ENCODE results near the gene MOV10L1.

Gene MOV10L1

DNA sequence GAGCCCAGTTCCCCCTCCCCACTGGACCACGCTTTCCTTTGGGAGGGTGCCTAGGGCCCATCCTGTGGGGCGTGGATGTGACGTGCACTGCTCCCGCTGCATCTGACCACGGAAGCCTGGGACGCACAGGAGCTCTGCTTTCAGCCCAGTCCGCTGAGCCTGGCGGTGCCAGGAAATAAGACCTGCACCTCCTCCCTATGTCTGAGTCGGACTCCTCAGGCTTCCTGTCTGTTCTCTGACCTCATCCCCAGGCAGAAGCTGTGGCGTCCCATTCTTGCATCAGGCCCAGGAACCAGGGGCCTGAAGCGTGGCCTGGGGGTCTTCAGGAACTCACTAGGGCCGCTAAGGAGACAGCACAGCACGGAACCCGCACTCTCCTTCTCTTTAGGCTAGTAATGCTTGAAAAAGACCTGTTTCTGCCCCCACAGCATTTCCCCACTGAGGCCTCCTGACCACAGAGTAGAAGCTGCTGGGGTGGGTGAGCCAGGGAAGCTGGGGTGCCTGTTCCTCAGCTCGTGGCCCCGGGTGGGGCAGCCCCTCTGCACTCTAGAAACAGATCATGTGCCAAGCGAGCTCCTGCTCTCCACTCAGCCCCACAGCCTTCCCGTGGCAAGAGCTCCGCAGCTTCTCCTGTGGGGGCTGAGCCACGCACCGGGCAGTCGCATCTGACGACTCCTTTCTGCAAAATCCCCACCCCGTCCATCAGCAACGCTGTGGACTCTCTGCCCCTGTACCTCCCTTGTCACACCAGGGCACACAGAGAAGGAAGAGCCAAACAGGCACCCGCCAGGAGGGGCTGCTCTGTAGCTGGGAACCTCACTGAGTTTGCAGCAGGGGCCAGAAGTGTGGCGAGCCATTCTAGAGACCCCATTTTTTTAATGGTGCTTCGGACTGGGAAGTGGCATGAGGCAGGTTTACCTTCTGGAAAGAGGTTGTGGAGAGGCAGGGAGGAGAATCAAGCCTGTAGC is 22.6 kb downstream of the MOV10L1 start:
- no peaks in the 10 kb centered on the region for H3K36me3 ChIP-seq (ENCODE audit: insufficient read depth, low read length)
- no peak overlapping the region for H2AFZ ChIP-seq (ENCODE audit: low read depth, low read length)
- H3K4me1 ChIP-seq (ENCODE audit: insufficient read depth, low read length): peaks cover 9% of the 10 kb centered on the region
- no peaks in the 10 kb centered on the region for H3K9me3 ChIP-seq (ENCODE audit: low read length)
- peaks cover 4% of the 10 kb centered on the region for H3K27me3 ChIP-seq (ENCODE audit: insufficient read depth, low read length)
- H3K4me3 ChIP-seq (ENCODE audit: low read length): no peak overlapping the region

DNA sequence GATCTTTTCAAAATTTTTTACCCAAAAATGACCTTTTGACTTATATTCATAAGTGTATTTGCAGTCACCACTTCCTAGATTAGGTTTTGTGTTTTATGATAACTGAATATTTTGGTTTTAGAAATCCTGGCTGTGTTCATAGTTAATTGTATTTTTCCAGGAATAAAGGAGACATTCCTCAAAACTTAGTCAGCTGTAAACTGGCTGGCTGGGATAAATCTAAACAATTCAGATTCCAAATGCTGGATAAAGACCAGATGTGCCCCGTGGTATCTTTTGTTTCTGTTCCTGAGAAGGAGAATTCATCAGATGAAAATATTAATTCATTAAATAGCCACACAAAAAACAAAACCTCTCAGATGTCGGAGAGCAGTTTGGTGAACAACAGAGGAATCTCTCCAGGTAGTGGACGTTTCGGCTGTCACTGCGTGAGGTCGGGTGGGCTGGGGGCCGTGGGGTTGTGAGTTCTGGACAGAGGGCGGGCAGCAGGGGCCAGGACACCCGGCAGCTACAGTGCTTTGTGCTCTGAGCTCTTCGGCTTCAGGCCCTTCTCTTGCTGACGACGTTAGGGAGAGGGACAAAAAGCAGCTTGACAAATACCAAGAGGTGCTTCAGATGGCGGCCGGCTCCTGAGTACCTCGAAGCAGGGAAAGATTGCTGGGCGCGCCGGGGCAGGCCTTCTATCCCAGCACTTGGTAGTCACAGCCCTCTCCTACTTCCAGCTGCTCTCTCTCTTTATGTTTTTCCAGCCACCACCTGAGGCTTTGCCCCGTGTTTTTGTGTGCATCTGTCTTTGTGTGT is 24.6 kb downstream of the MOV10L1 start:
- no peaks in the 10 kb centered on the region for H3K36me3 ChIP-seq (ENCODE audit: insufficient read depth, low read length)
- H3K27me3 ChIP-seq (ENCODE audit: insufficient read depth, low read length): peaks cover 13% of the 10 kb centered on the region
- no peak overlapping the region for H3K4me3 ChIP-seq (ENCODE audit: low read length)
- no peaks in the 10 kb centered on the region for H3K9me3 ChIP-seq (ENCODE audit: low read length)
- peak overlapping the region; percentile 5 for H2AFZ ChIP-seq (ENCODE audit: low read depth, low read length)
- H3K4me1 ChIP-seq (ENCODE audit: insufficient read depth, low read length): peaks cover 14% of the 10 kb centered on the region

DNA sequence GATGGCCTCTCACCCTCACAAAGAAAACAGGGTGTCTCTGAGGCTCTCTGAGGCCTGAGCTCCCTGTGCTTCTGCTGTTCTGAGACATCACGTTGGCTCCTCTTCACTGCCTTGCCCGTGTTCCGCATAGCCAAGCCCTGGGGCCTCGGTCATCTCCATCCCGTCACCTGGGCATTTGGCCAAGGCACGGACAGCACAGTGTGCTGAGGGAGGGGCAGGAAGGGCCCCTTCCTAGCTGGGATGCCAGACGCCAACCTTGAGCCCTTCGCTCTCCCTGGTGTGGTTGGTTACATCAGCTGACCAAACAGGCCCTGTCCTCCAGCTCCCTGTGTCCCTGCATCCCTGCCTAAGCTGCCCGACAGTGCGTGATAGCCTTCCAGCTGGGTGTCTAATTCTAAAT is 25.9 kb downstream of the MOV10L1 start:
- peaks cover 14% of the 10 kb centered on the region for H3K4me1 ChIP-seq (ENCODE audit: insufficient read depth, low read length)
- H3K36me3 ChIP-seq (ENCODE audit: insufficient read depth, low read length): no peaks in the 10 kb centered on the region
- no peak overlapping the region for H3K4me3 ChIP-seq (ENCODE audit: low read length)
- no peak overlapping the region for H2AFZ ChIP-seq (ENCODE audit: low read depth, low read length)
- H3K27me3 ChIP-seq (ENCODE audit: insufficient read depth, low read length): peaks cover 16% of the 10 kb centered on the region
- no peaks in the 10 kb centered on the region for H3K9me3 ChIP-seq (ENCODE audit: low read length)

DNA sequence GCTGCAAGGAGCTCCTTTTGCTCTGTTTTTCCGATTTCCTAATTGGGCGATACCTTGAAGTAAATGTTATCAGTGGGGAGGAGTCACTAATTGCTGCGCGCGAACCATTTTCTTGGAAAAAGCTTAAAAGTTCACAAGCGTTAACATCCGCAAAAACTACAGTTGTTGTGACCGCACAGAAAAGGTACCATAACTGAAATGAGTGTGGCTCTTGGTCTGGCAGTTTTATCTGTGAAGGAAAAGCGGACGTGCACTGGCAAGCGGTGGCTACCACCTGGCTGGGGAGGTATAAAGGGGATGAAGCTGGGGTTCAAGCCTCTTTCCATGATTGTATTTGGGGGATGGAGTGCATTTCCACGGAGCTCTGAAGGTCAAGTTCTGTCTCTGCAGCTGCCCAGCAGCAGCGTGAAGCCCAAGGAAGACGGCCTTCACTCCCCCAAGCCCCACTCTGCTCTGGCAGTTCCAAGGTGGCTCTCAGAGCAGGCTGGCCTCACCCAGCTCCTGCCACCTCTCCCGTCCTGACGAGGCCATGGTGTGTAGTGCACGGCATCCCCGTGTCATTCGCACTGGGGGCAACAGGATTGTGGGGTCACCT is 27.5 kb downstream of the MOV10L1 start:
- H2AFZ ChIP-seq (ENCODE audit: low read depth, low read length): no peak overlapping the region
- peaks cover 14% of the 10 kb centered on the region for H3K4me1 ChIP-seq (ENCODE audit: insufficient read depth, low read length)
- no peak overlapping the region for H3K4me3 ChIP-seq (ENCODE audit: low read length)
- H3K9me3 ChIP-seq (ENCODE audit: low read length): peaks cover 2% of the 10 kb centered on the region
- H3K27me3 ChIP-seq (ENCODE audit: insufficient read depth, low read length): peaks cover 16% of the 10 kb centered on the region
- H3K36me3 ChIP-seq (ENCODE audit: insufficient read depth, low read length): no peaks in the 10 kb centered on the region

DNA sequence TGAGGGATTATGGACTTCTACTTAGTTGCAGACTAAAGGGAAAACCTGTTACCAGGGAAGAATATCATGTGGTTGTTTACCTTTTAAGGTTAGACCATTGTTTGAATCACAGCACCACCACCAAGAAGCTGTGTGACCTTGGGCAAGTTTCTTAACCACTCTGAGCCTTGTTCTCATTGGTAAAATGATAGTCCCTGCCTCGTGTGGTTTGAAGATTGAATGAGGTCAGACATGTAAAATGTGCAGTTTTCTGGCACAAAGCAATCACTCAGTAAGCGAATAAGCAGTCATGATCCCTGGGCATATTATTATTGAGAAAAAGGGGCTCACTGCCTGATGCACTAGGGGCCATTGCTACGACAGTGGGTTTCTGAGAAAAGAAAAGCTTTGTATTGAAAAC is 28.3 kb downstream of the MOV10L1 start:
- Histone ChIP-seq H3K27me3 (ENCODE audit: insufficient read depth, low read length) (peaks cover 12% of the 10 kb centered on the region), H3K4me1 (ENCODE audit: insufficient read depth, low read length) (peaks cover 14% of the 10 kb centered on the region), H3K4me3 (ENCODE audit: low read length) (no peak overlapping the region), H2AFZ (ENCODE audit: low read depth, low read length) (no peak overlapping the region), H3K36me3 (ENCODE audit: insufficient read depth, low read length) (no peaks in the 10 kb centered on the region), H3K9me3 (ENCODE audit: low read length) (peaks cover 4% of the 10 kb centered on the region)

DNA sequence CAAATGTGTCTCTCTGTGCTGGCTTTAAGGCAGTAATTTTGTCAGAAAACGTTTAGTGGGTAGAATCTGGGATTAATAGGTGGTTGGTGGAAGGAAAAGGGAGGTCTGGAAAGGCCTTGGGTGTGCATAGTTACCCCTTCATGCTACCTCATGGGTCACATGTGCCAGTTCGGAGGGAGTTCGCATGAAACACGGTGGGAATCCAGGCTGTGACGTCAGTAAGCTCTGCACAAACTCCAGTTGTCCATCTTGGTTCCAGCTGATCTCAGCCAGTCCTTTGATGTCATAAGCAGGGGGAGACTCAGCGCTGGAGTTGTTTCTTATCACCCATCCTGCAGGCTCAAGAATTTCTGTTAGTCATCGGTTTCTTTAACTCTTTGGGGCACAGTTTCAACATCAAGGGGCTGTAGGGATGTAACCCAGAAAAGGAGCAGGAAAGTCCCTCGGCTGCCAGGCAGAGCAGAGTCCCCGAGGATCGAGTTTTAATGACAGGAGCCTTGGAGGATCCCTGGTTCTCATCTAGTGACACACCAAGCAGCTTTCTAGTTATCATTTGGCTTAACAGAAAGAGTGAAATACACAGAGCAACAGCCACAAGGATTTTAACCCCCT is 28.9 kb downstream of the MOV10L1 start:
- H3K9me3 ChIP-seq (ENCODE audit: low read length): peaks cover 4% of the 10 kb centered on the region
- no peaks in the 10 kb centered on the region for H3K36me3 ChIP-seq (ENCODE audit: insufficient read depth, low read length)
- H3K4me3 ChIP-seq (ENCODE audit: low read length): no peak overlapping the region
- peaks cover 12% of the 10 kb centered on the region for H3K27me3 ChIP-seq (ENCODE audit: insufficient read depth, low read length)
- H2AFZ ChIP-seq (ENCODE audit: low read depth, low read length): no peak overlapping the region
- peaks cover 14% of the 10 kb centered on the region for H3K4me1 ChIP-seq (ENCODE audit: insufficient read depth, low read length)

DNA sequence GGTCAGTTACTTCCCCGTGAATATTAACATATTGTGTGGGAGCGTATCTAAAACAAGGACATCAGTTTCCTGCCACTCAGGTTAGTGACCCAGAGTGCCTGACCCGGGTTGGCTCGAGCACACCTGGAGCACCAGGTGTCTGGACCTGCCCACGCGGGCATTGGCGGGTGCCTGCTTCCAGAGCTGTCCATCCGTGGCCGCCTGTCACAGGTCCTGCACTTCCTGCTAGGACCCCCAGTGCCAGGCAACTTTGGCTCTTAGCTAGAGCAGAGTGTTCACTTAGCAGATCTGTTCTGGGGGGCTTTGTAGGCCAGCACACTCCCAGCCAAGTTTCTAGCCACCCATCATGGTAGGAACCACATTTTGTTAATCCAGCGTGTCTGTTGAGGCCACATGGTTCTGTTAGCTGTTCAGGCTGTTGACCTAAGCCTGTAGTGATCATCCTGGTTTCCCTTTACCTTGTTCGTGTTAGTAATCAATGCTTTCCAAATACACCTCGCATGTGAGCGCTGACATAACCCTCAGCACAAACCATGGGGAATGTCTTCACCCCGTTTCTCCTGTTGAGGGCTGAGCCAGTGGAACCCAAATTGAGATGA is 29.5 kb downstream of the MOV10L1 start:
- Histone ChIP-seq H3K4me1 (ENCODE audit: insufficient read depth, low read length) (peaks cover 13% of the 10 kb centered on the region), H3K36me3 (ENCODE audit: insufficient read depth, low read length) (no peaks in the 10 kb centered on the region), H2AFZ (ENCODE audit: low read depth, low read length) (no peak overlapping the region), H3K9me3 (ENCODE audit: low read length) (peaks cover 4% of the 10 kb centered on the region), H3K4me3 (ENCODE audit: low read length) (no peak overlapping the region), H3K27me3 (ENCODE audit: insufficient read depth, low read length) (peaks cover 12% of the 10 kb centered on the region)

DNA sequence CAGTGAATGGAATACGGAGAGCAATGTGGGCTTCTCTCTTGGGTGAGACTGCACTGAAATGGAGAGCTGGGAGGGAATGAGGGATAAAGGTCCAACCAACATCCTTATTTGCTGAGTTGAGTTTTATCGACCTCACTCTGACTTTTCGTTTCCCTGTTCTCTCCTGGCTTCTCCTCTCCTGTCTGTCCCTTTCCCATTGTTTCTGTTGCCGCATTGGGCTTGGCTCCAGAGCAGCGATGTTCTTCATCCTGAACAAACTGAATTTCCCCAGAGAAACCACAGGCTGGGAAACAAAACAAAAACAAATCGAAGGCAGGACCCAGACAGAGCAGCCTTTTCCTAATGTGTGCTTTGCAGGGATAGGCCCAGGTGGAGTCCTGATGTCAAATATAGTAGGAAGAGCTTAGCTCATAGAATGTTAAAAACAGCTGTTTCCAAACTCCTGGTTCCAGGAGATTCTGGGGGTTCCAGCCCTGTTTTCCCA is 30.0 kb downstream of the MOV10L1 start:
- Histone ChIP-seq H3K27me3 (ENCODE audit: insufficient read depth, low read length) (peaks cover 12% of the 10 kb centered on the region), H3K36me3 (ENCODE audit: insufficient read depth, low read length) (no peaks in the 10 kb centered on the region), H3K4me3 (ENCODE audit: low read length) (no peak overlapping the region), H3K9me3 (ENCODE audit: low read length) (peaks cover 4% of the 10 kb centered on the region), H2AFZ (ENCODE audit: low read depth, low read length) (no peak overlapping the region), H3K4me1 (ENCODE audit: insufficient read depth, low read length) (peaks cover 8% of the 10 kb centered on the region)

DNA sequence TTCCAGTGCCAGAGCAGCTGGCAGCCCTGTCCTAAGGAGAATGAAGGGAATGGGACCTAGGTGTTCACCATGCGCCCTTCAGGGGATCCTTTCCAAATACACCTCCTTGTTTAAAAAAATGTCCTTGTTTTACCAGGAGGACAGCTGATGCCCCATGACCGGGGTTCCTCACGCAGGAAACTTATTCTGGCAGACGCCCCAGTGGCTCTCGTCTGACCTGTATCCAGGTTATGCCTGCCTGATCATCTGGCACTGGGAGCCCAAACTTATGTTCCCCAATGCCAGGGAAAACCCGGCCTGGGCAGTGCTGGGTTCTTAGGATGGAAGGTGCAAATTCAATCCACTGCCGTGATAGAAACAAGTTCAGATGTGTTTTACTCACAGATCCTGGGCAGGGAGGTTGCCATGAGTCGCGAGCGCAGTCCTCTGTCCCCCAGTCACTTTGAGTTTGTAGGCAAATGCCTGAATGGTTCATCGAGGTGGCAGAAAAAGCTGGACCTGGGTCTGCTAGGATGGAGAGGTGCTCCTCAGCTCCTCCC is 31.5 kb downstream of the MOV10L1 start:
- no peak overlapping the region for H3K4me3 ChIP-seq (ENCODE audit: low read length)
- peaks cover 5% of the 10 kb centered on the region for H3K4me1 ChIP-seq (ENCODE audit: insufficient read depth, low read length)
- no peaks in the 10 kb centered on the region for H3K36me3 ChIP-seq (ENCODE audit: insufficient read depth, low read length)
- H2AFZ ChIP-seq (ENCODE audit: low read depth, low read length): no peak overlapping the region
- peaks cover 4% of the 10 kb centered on the region for H3K9me3 ChIP-seq (ENCODE audit: low read length)
- peaks cover 14% of the 10 kb centered on the region for H3K27me3 ChIP-seq (ENCODE audit: insufficient read depth, low read length)

DNA sequence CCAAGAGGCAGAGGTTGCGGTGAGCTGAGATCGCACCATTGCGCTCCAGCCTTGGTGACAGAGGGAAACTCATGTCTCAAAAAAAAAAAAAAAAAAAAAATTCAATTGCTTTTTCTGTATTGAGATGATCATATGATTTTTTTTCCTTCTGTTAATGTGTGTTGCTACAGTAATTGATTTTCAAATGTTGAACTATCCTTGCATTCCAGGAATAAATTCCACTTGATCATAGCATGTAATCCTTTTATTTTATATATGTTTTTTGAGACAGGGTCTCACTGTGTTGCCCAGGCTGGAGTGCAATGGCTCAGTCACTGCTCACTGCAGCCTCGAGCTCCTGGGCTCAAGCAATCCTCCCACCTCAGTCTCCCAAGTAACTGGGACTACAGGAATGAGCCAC is 33.3 kb downstream of the MOV10L1 start:
- H3K4me1 ChIP-seq (ENCODE audit: insufficient read depth, low read length): peaks cover 5% of the 10 kb centered on the region
- H3K9me3 ChIP-seq (ENCODE audit: low read length): peaks cover 7% of the 10 kb centered on the region
- no peak overlapping the region for H2AFZ ChIP-seq (ENCODE audit: low read depth, low read length)
- H3K36me3 ChIP-seq (ENCODE audit: insufficient read depth, low read length): no peaks in the 10 kb centered on the region
- H3K27me3 ChIP-seq (ENCODE audit: insufficient read depth, low read length): peaks cover 14% of the 10 kb centered on the region
- no peak overlapping the region for H3K4me3 ChIP-seq (ENCODE audit: low read length)

DNA sequence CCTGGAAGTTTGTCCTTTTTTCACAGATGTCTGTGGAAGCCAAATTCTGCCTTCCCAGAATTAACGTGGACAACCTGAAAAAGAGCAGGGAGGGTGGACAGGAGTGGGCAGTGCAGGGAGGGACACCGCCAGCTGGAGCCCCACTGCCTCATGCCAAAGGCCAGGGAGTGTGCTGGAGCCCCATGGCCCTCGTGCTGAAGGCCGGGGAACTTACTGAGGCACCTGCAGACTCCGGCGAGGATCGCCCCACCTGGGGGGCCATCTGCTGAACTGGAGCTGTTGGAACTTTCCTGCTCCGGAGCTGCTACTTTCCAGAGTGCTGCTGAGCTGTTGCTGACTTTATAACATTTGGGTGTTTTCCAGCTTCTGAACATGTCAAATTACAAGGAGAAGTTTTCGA is 35.2 kb downstream of the MOV10L1 start:
- Histone ChIP-seq H3K4me3 (ENCODE audit: low read length) (no peak overlapping the region), H2AFZ (ENCODE audit: low read depth, low read length) (no peak overlapping the region), H3K9me3 (ENCODE audit: low read length) (peaks cover 7% of the 10 kb centered on the region), H3K4me1 (ENCODE audit: insufficient read depth, low read length) (peaks cover 7% of the 10 kb centered on the region), H3K27me3 (ENCODE audit: insufficient read depth, low read length) (peaks cover 2% of the 10 kb centered on the region), H3K36me3 (ENCODE audit: insufficient read depth, low read length) (no peaks in the 10 kb centered on the region)

DNA sequence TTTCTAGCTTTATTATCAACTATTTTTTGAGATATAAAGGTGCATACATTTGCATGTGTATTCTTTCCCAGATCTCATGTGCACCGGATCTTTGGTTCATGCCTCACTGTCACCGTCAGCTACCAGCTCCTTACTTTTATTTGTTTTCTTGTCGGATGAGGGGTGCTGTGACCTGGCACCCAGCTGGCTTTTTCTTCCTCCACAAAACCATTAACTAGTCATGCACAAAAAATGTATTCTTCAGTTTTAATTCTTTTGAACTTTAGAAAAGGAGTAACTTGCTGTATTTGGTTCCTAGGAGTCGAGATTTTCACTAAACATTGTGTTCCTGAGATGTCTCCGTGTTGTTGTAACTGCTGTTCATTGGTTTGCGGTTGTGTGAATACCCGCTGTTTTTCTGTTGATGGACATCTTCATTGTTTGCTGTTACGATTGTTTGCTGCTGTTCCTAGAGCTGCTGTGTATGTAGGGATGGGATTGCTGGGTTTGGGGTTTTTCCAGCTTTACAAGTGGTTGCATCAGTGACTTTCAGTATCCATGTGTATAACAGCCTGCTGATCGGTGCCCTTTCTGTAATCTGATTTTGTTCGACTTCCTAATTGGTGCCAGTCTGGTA is 39.4 kb downstream of the MOV10L1 start:
- Histone ChIP-seq H3K4me3 (ENCODE audit: low read length) (no peak overlapping the region), H2AFZ (ENCODE audit: low read depth, low read length) (no peak overlapping the region), H3K27me3 (ENCODE audit: insufficient read depth, low read length) (peaks cover 2% of the 10 kb centered on the region), H3K4me1 (ENCODE audit: insufficient read depth, low read length) (peaks cover 7% of the 10 kb centered on the region), H3K9me3 (ENCODE audit: low read length) (peaks cover 6% of the 10 kb centered on the region), H3K36me3 (ENCODE audit: insufficient read depth, low read length) (no peaks in the 10 kb centered on the region)

Data from neuron (in vitro differentiated cells).